ENCODE measurements around the gene FAM168B. TPM values are rescaled to one million over a fixed set of nuclear protein-coding genes. Genes with fewer than 3 reads are reported as not detected.
A peak's percentile ranks its signal among the peaks of the same experiment; 100 is the strongest.

Gene FAM168B
- total RNA-seq, 1 experiment from 2014 or later = 119 TPM

- intact Hi-C loops (cut with micrococcal nuclease; ENCODE audit: unreplicated experiment) = no loop called here
- Mint-ChIP-seq H3K4me1 (ENCODE audit: low read depth, unreplicated experiment) (peaks cover 8% of the 10 kb centered on the region), H3K4me3 (ENCODE audit: unreplicated experiment) (no peak overlapping the region), H3K27me3 (ENCODE audit: insufficient read depth, unreplicated experiment) (no peaks in the 10 kb centered on the region), H3K27ac (ENCODE audit: unreplicated experiment) (peak overlapping the region; percentile 58), H3K36me3 (ENCODE audit: insufficient read depth, unreplicated experiment) (peaks cover 90% of the 10 kb centered on the region), H3K9me3 (ENCODE audit: unreplicated experiment) (no peaks in the 10 kb centered on the region)
- DNase-seq = no peak
- Histone ChIP-seq H3K27me3 (replicated peaks; ENCODE audit: control insufficient read depth, insufficient read depth, low read length) (no peaks in the 10 kb centered on the region), H3K9me3 (no peaks in the 10 kb centered on the region), H3K4me3 (ENCODE audit: low read depth, low read length) (no peak overlapping the region), H3K36me3 (ENCODE audit: control insufficient read depth, insufficient read depth, low read length) (peaks cover 5% of the 10 kb centered on the region; the same call in 1 of the 2 replicates), H3K4me1 (no peaks in the 10 kb centered on the region)
- BruUV-seq (replicated peaks) = no TSS peak
- POLR2A ChIA-PET = no interaction called here
- CTCF ChIA-PET = no interaction called here
- TF ChIP-seq CTCF (IDR thresholded peaks at IDR 0.05; ENCODE audit: insufficient read depth in 1 of 2, low read depth in 1 of 2, low read length in 1 of 2, severe bottlenecking in 1 of 2, unreplicated experiment in 1 of 2) = no peak
Observed at GRCh38 chr2:131056204-131056931, 36.9 kb downstream of the FAM168B start.

GRCh38 chr2:131055169-131056065 is 37.8 kb downstream of the FAM168B start:
- H3K9me3 Mint-ChIP-seq (ENCODE audit: unreplicated experiment) = no peaks in the 10 kb centered on the region
- Histone ChIP-seq H3K27me3 (replicated peaks; ENCODE audit: control insufficient read depth, insufficient read depth, low read length) (no peaks in the 10 kb centered on the region), H3K9me3 (no peaks in the 10 kb centered on the region), H3K4me1 (no peaks in the 10 kb centered on the region), H3K4me3 (ENCODE audit: low read depth, low read length) (no peak overlapping the region), H3K36me3 (ENCODE audit: control insufficient read depth, insufficient read depth, low read length) (peaks cover 5% of the 10 kb centered on the region; the same call in 1 of the 2 replicates)
- DNase-seq = no peak
- ChIA-PET CTCF (no interaction called here), POLR2A (no interaction called here)
- H3K27me3 Mint-ChIP-seq (ENCODE audit: insufficient read depth, unreplicated experiment) = no peaks in the 10 kb centered on the region
- intact Hi-C loops (cut with micrococcal nuclease; ENCODE audit: unreplicated experiment) = no loop called here
- no TSS peak for BruUV-seq (replicated peaks)
- peak overlapping the region; percentile 58 for H3K27ac Mint-ChIP-seq (ENCODE audit: unreplicated experiment)
- TF ChIP-seq CTCF (IDR thresholded peaks at IDR 0.05; ENCODE audit: insufficient read depth in 1 of 2, low read depth in 1 of 2, low read length in 1 of 2, severe bottlenecking in 1 of 2, unreplicated experiment in 1 of 2) = no peak
- no peak overlapping the region for H3K4me3 Mint-ChIP-seq (ENCODE audit: unreplicated experiment)
- H3K36me3 Mint-ChIP-seq (ENCODE audit: insufficient read depth, unreplicated experiment) = peaks cover 90% of the 10 kb centered on the region
- peaks cover 8% of the 10 kb centered on the region for H3K4me1 Mint-ChIP-seq (ENCODE audit: low read depth, unreplicated experiment)

- peaks cover 8% of the 10 kb centered on the region for H3K4me1 Mint-ChIP-seq (ENCODE audit: low read depth, unreplicated experiment)
- Histone ChIP-seq H3K4me3 (ENCODE audit: low read depth, low read length) (no peak overlapping the region), H3K4me1 (no peaks in the 10 kb centered on the region), H3K27me3 (replicated peaks; ENCODE audit: control insufficient read depth, insufficient read depth, low read length) (no peaks in the 10 kb centered on the region), H3K36me3 (ENCODE audit: control insufficient read depth, insufficient read depth, low read length) (peaks cover 5% of the 10 kb centered on the region; the same call in 1 of the 2 replicates), H3K9me3 (no peaks in the 10 kb centered on the region)
- H3K9me3 Mint-ChIP-seq (ENCODE audit: unreplicated experiment) = no peaks in the 10 kb centered on the region
- ChIA-PET CTCF (no interaction called here), POLR2A (no interaction called here)
- H3K36me3 Mint-ChIP-seq (ENCODE audit: insufficient read depth, unreplicated experiment) = peaks cover 89% of the 10 kb centered on the region
- no peak for TF ChIP-seq CTCF (IDR thresholded peaks at IDR 0.05; ENCODE audit: insufficient read depth in 1 of 2, low read depth in 1 of 2, low read length in 1 of 2, severe bottlenecking in 1 of 2, unreplicated experiment in 1 of 2)
- H3K27ac Mint-ChIP-seq (ENCODE audit: unreplicated experiment) = no peak overlapping the region
- no peak overlapping the region for H3K4me3 Mint-ChIP-seq (ENCODE audit: unreplicated experiment)
- no TSS peak for BruUV-seq (replicated peaks)
- intact Hi-C loops (cut with micrococcal nuclease; ENCODE audit: unreplicated experiment) = no loop called here
- no peaks in the 10 kb centered on the region for H3K27me3 Mint-ChIP-seq (ENCODE audit: insufficient read depth, unreplicated experiment)
- no peak for DNase-seq
Observed at GRCh38 chr2:131054488-131054887, 38.8 kb downstream of the FAM168B start.

Measured in Caco-2 (cell line).